NB4 (cell line): ENCODE measurements around the gene LITAF.

ENCODE experiments used
- CTCF ChIP-seq: IDR thresholded peaks from one replicate; pipeline ENCODE4 v1.5.1; 2012; ENCODE audit warnings: low read depth, low read length
- MYC ChIP-seq: IDR thresholded peaks from 2 replicates; pipeline ENCODE4 v1.6.1; 2011; ENCODE audit warnings: low read depth, low read length
- TF ChIP-seq, protein P1 (sequence below): IDR thresholded peaks from 2 replicates; pipeline ENCODE4 v1.6.1; 2011; ENCODE audit warnings: low read depth, low read length

- TF ChIP-seq CTCF: no peak
- TF ChIP-seq, protein P1, sequence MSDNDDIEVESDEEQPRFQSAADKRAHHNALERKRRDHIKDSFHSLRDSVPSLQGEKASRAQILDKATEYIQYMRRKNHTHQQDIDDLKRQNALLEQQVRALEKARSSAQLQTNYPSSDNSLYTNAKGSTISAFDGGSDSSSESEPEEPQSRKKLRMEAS: no peak
- no peak for TF ChIP-seq MYC
These were observed 302 bp downstream of the LITAF start for GRCh38 chr16:11586378-11586855.
